Measurements from ENCODE around the gene AVEN.

- no peak for TF ChIP-seq POLR2A (IDR thresholded peaks at IDR 0.05)
- TF ChIP-seq, protein P1, sequence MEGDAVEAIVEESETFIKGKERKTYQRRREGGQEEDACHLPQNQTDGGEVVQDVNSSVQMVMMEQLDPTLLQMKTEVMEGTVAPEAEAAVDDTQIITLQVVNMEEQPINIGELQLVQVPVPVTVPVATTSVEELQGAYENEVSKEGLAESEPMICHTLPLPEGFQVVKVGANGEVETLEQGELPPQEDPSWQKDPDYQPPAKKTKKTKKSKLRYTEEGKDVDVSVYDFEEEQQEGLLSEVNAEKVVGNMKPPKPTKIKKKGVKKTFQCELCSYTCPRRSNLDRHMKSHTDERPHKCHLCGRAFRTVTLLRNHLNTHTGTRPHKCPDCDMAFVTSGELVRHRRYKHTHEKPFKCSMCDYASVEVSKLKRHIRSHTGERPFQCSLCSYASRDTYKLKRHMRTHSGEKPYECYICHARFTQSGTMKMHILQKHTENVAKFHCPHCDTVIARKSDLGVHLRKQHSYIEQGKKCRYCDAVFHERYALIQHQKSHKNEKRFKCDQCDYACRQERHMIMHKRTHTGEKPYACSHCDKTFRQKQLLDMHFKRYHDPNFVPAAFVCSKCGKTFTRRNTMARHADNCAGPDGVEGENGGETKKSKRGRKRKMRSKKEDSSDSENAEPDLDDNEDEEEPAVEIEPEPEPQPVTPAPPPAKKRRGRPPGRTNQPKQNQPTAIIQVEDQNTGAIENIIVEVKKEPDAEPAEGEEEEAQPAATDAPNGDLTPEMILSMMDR (IDR thresholded peaks at IDR 0.05): no peak
Measured at GRCh38 chr15:33926260-33926659, 112.7 kb downstream of the AVEN start.

Measured in heart left ventricle (tissue), 13 donors.